Psoas muscle (tissue), 8 donors: Measurements from ENCODE around the gene KTI12. TPM values are rescaled to one million over a fixed set of nuclear protein-coding genes. Genes with fewer than 3 reads are reported as not detected.
"Not testable (repeated sequence)": the region's sequence is repeated elsewhere in the genome, so short reads cannot be mapped to it uniquely, and the experiment has no call there.

ENCODE experiments used
- ATAC-seq, 4 donors: fragments of 200-7000 bp; cut with Tn5 transposase; one replicate each; pipeline ENCODE4 v1.9.1; 2020; ENCODE audit warnings: moderate library complexity in 3 of 4, mild to moderate bottlenecking in 2 of 4
- DNase-seq, 2 donors: peaks; one replicate each; pipeline ENCODE4 v3.0.0-alpha.2; 2020
- H3K27ac ChIP-seq: fragments of 200-600 bp; one replicate; pipeline ENCODE4 v1.8.0; 2022
- H3K27me3 ChIP-seq, 3 donors: fragments of 200-600 bp in 1 of 3; one replicate each; pipeline versions ENCODE4 v1.6.1 to v1.8.0; 2013 to 2022; ENCODE audit warnings: low read length in 2 of 3, mild to moderate bottlenecking in 2 of 3, moderate library complexity in 1 of 3; ENCODE audit not compliant: insufficient read depth in 3 of 3
- H3K36me3 ChIP-seq, 2 donors: fragments of 200-600 bp in 1 of 2; one replicate each; pipeline versions ENCODE4 v1.6.1 to v1.8.0; 2013 to 2022; ENCODE audit warnings: low read depth in 1 of 2, mild to moderate bottlenecking in 1 of 2, moderate library complexity in 1 of 2; ENCODE audit not compliant: insufficient read depth in 1 of 2
- H3K4me1 ChIP-seq: fragments of 200-600 bp; one replicate; pipeline ENCODE4 v1.8.0; 2022
- H3K4me3 ChIP-seq: fragments of 200-600 bp; one replicate; pipeline ENCODE4 v1.8.0; 2022; ENCODE audit warnings: mild to moderate bottlenecking
- H3K9me3 ChIP-seq: fragments of 200-600 bp; one replicate; pipeline ENCODE4 v1.8.0; 2022
- WGBS, 3 donors: extraction: QIAGEN DNeasy Blood & Tissue Kit; methylation state at CpG; one replicate each; pipeline versions ENCODE4 v1.1.6 to v1.1.7; 2013; 5-methylcytosine and 5-hydroxymethylcytosine counted together
- intact Hi-C, 2 donors: fragments of 100-400 bp; cut with DNase I; formaldehyde crosslinking; loops; one replicate each; pipeline versions ENCODE4 v1.11.0 to v1.14.2; 2022
- polyA plus RNA-seq, 3 donors: library from polyadenylated mRNA; stranded (reverse); fragments of 200-250 nt; gene quantifications; one replicate each; pipeline ENCODE4 v1.2.3, GENCODE V29; 2013
- total RNA-seq, 4 donors: library from RNA; stranded (reverse); fragmentation: NEBNext Ultra II Directional in 2 of 4; extraction: Animal tissue kit (Norgen Biotek cat#: 25700) in 2 of 4; gene quantifications; one replicate each; pipeline versions ENCODE4 v1.2.1 to v1.2.4, GENCODE V29; 2021 to 2023
- TF ChIP-seq, protein P1 (sequence below): fragments of 200-600 bp; IDR thresholded peaks from one replicate; pipeline ENCODE4 v1.8.0; 2022; ENCODE audit warnings: antibody characterized with exemption
- donor health status: healthy with polysubstance abuse.
- donor health status: DM: no; HTN: no; CAD: no; lungs with moderate emphysema.
- donor health status: Bipolar disorder and iron deficiency.
- donor health status: healthy.
- donor health status: DM: yes; HTN: yes; CAD: no.
- donor health status: DM: no; HTN: no; CAD: no.
- donor health status: DM: no; HTN: no; CAD: no.
- donor health status: DM: yes; HTN: yes; CAD: no.

The KTI12 gene
- total and polyA plus RNA-seq, 7 donors = 2.3 to 12.9 (median 5.3) TPM

DNA sequence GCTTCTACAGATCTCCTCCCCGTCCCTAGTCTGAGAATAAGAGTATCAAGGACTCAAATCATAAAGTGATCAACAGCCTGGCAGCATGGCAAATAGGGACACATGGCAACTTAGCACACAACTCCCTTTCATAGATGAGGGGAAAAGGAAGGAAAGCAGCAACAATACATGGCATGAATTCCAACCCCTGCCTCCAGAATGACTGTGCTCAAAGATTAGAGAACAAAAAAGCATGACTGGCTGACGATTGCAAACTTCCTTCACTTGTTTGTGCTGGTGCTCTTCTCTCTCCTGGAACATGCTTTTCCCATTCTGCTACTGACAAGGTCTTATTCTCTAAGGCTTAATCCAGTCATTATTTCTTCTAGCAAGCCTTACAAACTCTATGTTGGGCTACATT is 11.5 kb downstream of the KTI12 start:
- DNase-seq (no peak), ATAC-seq (no peak)
- Histone ChIP-seq H3K36me3 (peaks cover 22 to 65% of the 10 kb centered on the region in 2 donors), H3K4me1 (no peaks in the 10 kb centered on the region), H3K4me3 (no peak overlapping the region), H3K27ac (no peak overlapping the region), H3K9me3 (no peaks in the 10 kb centered on the region), H3K27me3 (no peaks in the 10 kb centered on the region)
- TF ChIP-seq, protein P1, sequence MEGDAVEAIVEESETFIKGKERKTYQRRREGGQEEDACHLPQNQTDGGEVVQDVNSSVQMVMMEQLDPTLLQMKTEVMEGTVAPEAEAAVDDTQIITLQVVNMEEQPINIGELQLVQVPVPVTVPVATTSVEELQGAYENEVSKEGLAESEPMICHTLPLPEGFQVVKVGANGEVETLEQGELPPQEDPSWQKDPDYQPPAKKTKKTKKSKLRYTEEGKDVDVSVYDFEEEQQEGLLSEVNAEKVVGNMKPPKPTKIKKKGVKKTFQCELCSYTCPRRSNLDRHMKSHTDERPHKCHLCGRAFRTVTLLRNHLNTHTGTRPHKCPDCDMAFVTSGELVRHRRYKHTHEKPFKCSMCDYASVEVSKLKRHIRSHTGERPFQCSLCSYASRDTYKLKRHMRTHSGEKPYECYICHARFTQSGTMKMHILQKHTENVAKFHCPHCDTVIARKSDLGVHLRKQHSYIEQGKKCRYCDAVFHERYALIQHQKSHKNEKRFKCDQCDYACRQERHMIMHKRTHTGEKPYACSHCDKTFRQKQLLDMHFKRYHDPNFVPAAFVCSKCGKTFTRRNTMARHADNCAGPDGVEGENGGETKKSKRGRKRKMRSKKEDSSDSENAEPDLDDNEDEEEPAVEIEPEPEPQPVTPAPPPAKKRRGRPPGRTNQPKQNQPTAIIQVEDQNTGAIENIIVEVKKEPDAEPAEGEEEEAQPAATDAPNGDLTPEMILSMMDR = no peak
- WGBS, 3 donors = 77 to 80% (median 78%) methylated on average over 2 of the region's 2 CpGs
- intact Hi-C loops = no loop called here

DNA sequence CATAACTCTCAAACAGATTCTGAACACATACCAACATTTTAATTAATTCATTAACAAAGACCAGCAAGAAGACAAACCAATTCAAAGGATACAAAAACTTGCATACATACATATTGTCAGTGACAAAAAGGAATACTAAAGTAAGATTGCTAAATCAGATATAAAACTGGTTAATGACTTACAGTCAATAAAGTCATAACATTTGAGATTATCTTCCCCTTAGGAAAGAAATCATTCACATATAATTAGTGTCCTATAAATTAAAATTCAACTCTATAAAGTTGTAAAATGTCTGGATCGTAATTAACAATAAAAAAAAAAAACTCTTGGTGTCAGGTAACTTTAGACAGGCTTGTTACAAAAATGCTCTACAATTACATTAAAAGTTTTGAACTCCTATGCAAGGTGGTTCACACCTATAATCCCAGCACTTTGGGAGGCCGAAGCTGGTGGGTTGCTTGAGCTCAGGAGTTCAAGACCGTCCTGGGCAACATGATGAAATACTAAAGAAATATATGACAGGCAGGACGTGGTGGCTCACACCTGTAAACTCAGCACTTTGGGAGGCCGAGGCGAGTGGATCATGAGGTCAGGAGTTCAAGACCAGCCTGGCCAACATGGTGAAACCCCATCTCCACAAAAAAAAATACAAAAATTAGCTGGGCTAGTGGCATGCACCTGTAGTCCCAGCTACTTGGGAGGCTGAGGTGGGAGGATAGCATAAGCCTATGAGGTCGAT is 25.4 kb downstream of the KTI12 start:
- Histone ChIP-seq H3K9me3 (no peaks in the 10 kb centered on the region), H3K4me3 (no peak overlapping the region), H3K27ac (no peak overlapping the region), H3K36me3 (no peaks in the 10 kb centered on the region), H3K4me1 (no peaks in the 10 kb centered on the region), H3K27me3 (peaks cover 0 to 6% (median 2%) of the 10 kb centered on the region in 3 donors)
- DNase-seq (no peak), ATAC-seq (no peak)
- intact Hi-C loops = no loop called here
- 80 to 88% (median 83%) methylated on average over 7 of the region's 7 CpGs for WGBS, 3 donors
- TF ChIP-seq, protein P1 = no peak

DNA sequence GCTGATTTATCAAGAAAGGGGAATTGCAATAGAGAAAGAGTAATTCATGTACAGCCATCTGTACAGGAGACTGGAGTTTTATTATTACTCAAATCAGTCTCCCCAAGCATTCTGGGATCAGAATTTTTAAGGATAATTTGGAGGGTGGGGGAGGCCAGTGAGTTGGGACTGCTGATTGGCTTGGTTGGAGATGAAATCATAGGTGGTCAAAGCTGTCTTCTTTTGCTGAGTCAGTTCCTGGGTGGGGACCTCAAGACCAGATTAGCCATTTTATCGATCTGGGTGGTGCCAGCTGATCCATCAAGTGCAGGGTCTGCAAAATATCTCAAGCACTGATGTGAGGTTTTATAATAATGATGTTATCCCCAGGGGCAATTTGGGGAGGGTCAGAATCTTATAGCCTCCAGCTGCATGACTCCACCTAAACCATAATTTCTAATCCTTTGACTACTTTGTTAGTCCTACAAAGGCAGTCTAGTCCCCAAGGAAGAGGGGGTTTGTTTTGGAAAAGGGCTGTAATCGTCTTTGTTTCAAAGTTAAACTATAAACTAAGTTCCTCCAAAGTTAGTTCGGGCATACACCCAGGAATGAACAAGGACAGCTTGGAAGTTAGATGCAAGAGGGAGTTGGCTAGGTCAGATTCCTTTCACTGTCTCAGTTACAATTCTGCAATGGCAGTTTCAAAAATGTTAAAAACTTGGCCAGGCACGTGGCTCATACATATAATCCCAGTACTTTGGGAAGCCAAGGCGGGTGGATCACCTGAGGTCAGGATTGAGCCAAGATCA is 26.2 kb downstream of the KTI12 start:
- no peaks in the 10 kb centered on the region for H3K4me1 ChIP-seq
- H3K27ac ChIP-seq = no peak overlapping the region
- no peak overlapping the region for H3K4me3 ChIP-seq
- WGBS, 3 donors = 25 to 35% (median 30%) methylated on average over 5 of the region's 5 CpGs
- no peak for ATAC-seq
- no peak for DNase-seq
- H3K9me3 ChIP-seq = no peaks in the 10 kb centered on the region
- peaks cover 0 to 6% (median 2%) of the 10 kb centered on the region in 3 donors for H3K27me3 ChIP-seq
- no peaks in the 10 kb centered on the region for H3K36me3 ChIP-seq
- intact Hi-C loops = no loop called here
- TF ChIP-seq, protein P1 = no peak

DNA sequence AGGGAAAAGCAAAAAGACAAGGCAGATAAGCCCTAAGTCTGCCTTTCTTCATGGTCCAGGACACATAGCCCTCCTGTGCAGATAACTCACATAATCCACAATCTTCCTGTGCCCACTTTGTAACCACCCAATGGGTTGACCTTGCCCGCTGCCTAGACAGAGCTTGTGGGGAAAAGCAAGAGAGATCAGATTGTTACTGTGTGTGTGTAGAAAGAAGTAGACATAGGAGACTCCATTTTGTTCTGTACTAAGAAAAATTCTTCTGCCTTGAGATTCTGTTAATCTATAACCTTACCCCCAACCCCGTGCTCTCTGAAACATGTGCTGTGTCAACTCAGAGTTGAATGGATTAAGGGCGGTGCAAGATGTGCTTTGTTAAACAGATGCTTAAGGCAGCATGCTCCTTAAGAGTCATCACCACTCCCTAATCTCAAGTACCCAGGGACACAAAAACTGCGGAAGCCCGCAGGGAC is 27.5 kb downstream of the KTI12 start:
- H3K4me3 ChIP-seq, H3K27ac ChIP-seq, DNase-seq, intact Hi-C loops, H3K36me3 ChIP-seq, H3K27me3 ChIP-seq, H3K9me3 ChIP-seq, H3K4me1 ChIP-seq, ATAC-seq: not testable (repeated sequence)
- 42 to 49% (median 43%) methylated on average over 4 of the region's 5 CpGs for WGBS, 3 donors

DNA sequence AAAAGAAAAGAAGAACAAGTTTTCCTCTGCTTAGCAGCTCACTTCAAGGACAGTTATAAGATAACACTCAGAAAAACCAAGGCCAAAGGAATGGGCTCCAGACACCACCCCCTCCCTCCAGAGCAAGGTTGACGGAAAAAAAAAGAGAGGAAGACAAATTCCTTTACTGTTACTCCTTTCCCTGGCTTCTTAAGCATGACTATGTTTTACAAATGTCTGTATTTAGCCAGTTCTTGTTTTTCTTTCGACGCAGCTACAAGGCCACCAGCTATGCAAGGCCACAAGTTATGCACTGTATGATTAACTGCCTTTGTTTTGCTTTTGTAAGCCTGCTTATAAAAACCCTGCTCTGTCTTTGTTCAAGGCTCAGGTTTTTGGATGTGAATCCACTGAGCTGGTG is 28.1 kb downstream of the KTI12 start:
- intact Hi-C loops, H3K27me3 ChIP-seq, H3K36me3 ChIP-seq, H3K4me1 ChIP-seq, H3K4me3 ChIP-seq, H3K9me3 ChIP-seq, H3K27ac ChIP-seq, DNase-seq, ATAC-seq: not testable (repeated sequence)
- 51 to 58% (median 57%) methylated on average over 3 of the region's 3 CpGs for WGBS, 3 donors
